GM12878 (cell line): ENCODE results near the gene ATRNL1. TPM values are rescaled to one million over a fixed set of nuclear protein-coding genes. Genes with fewer than 3 reads are reported as not detected.

Experiments
- ATAC-seq: fragments of 200-7000 bp; cut with Tn5 transposase; 3 replicates; pipeline ENCODE4 v1.9.1; 2020; ENCODE audit warnings: mild to moderate bottlenecking, moderate library complexity
- BruUV-seq: library from RNA; stranded (reverse); fragments of 400-500 nt; replicated peaks from 2 replicates; lab custom pipeline; 2021; lab: Mats Ljungman, UMichigan
- CTCF ChIA-PET: fragments of 300-600 bp; sonication (Branson Sonifier 250); formaldehyde crosslinking; extraction: SDS; loops from one replicate; lab custom pipeline; 2021; ENCODE audit warnings: inconsistent platforms; lab: Yijun Ruan, JAX
- POLR2A ChIA-PET: fragments of 350-600 bp; formaldehyde crosslinking; extraction: SDS; loops from one replicate; lab custom pipeline; 2021; ENCODE audit warnings: inconsistent platforms; lab: Charles Lee
- RAD21 ChIA-PET: fragments of 300-600 bp; sonication (Branson Sonifier 250); formaldehyde crosslinking; loops from one replicate; lab custom pipeline; 2023; ENCODE audit warnings: antibody characterized with exemption; ENCODE audit not compliant: unreplicated experiment; lab: Charles Lee
- SMC1A ChIA-PET: fragments of 300-600 bp; sonication (Branson Sonifier 250); formaldehyde crosslinking; loops from one replicate; lab custom pipeline; 2023; ENCODE audit not compliant: unreplicated experiment, uncharacterized antibody; lab: Charles Lee
- DNase-seq: peaks from one replicate; pipeline ENCODE4 v3.0.0-alpha.2; 2011; ENCODE audit warnings: low read depth, low spot score
- FAIRE-seq: peaks from 3 replicates; lab custom pipeline; 2011; peaks lifted over from hg19 to GRCh38; lab: Jason Lieb, UNC
- H2AFZ ChIP-seq: 2 replicates; pipeline ENCODE4 v1.6.0; 2011; ENCODE audit warnings: low read depth, low read length, control low read depth; ENCODE audit not compliant: control insufficient read depth
- H3K27ac ChIP-seq: 2 replicates; pipeline ENCODE4 v1.5.1; 2011; ENCODE audit warnings: control low read depth; ENCODE audit not compliant: control insufficient read depth, insufficient read depth
- H3K27me3 ChIP-seq, 2 experiments: replicated peaks in 1 of 2; 2 replicates each; pipeline versions ENCODE4 v1.6.0 to v1.6.1; 2011; ENCODE audit warnings: low read length in 1 of 2; ENCODE audit not compliant: control insufficient read depth in 2 of 2, insufficient read depth in 2 of 2
- H3K36me3 ChIP-seq, 2 experiments: 2 replicates each; pipeline ENCODE4 v1.5.1; 2011; ENCODE audit warnings: low read length in 1 of 2; ENCODE audit not compliant: control insufficient read depth in 2 of 2, insufficient read depth in 2 of 2
- H3K4me1 ChIP-seq: 2 replicates; pipeline ENCODE4 v1.6.1; 2011; ENCODE audit warnings: mild to moderate bottlenecking, low read length, moderate library complexity, mixed read lengths; ENCODE audit not compliant: control insufficient read depth, insufficient read depth
- H3K4me2 ChIP-seq: 2 replicates; pipeline ENCODE4 v1.6.0; 2011; ENCODE audit warnings: control low read depth; ENCODE audit not compliant: control insufficient read depth, insufficient read depth
- H3K4me3 ChIP-seq: fragments of 200-600 bp; sonication (generic); 2 replicates; pipeline ENCODE4 v1.5.1; 2016
- H3K79me2 ChIP-seq: 2 replicates; pipeline ENCODE4 v1.6.0; 2011; ENCODE audit warnings: low read length; ENCODE audit not compliant: control insufficient read depth, insufficient read depth
- H3K9ac ChIP-seq: 2 replicates; pipeline ENCODE4 v1.8.0; 2011; ENCODE audit warnings: low read length, control low read depth, mixed read lengths; ENCODE audit not compliant: control insufficient read depth, insufficient read depth
- H3K9me3 ChIP-seq: replicated peaks from 3 replicates; pipeline ENCODE4 v1.5.1; 2011; ENCODE audit warnings: mild to moderate bottlenecking, low read length; ENCODE audit not compliant: control insufficient read depth, insufficient read depth
- H4K20me1 ChIP-seq: 2 replicates; pipeline ENCODE4 v1.6.0; 2011; ENCODE audit not compliant: control insufficient read depth, insufficient read depth
- BHLHE40 ChIP-seq, 2 experiments: fragments of 450-650 bp in 1 of 2; IDR thresholded peaks; 2 replicates each; pipeline ENCODE4 v1.6.1; 2011 to 2017; ENCODE audit warnings: low read depth in 2 of 2, borderline replicate concordance in 1 of 2, improper control_type of control experiment in 1 of 2, low read length in 1 of 2, mild to moderate bottlenecking in 1 of 2
- HDAC6 ChIP-seq: fragments of 200-600 bp; sonication (generic); IDR thresholded peaks from one replicate; pipeline ENCODE4 v1.8.0; 2017; ENCODE audit warnings: antibody characterized with exemption; ENCODE audit not compliant: unreplicated experiment
- MEF2A ChIP-seq: IDR thresholded peaks from 2 replicates; pipeline ENCODE4 v1.6.1; 2011; ENCODE audit warnings: low read depth, mild to moderate bottlenecking, low read length, moderate library complexity; ENCODE audit not compliant: insufficient read depth
- NFXL1 ChIP-seq: fragments of 450-650 bp; IDR thresholded peaks from 2 replicates; pipeline ENCODE4 v1.6.1; 2017; ENCODE audit warnings: antibody characterized with exemption, mild to moderate bottlenecking, borderline replicate concordance
- RAD51 ChIP-seq: fragments of 450-650 bp; IDR thresholded peaks from 2 replicates; pipeline ENCODE4 v1.6.1; 2016; ENCODE audit warnings: moderate library complexity, mild to moderate bottlenecking, inconsistent platforms
- RELA ChIP-seq: fragments of 450-650 bp; IDR thresholded peaks from 2 replicates; pipeline ENCODE4 v1.8.0; 2014; ENCODE audit warnings: borderline replicate concordance; ENCODE audit not compliant: partially characterized antibody
- WGBS: methylation state at CpG from one replicate; pipeline ENCODE4 v1.1.6; 2016; ENCODE audit warnings: low lambda C conversion rate; ENCODE audit not compliant: insufficient replicate concordance, insufficient coverage; ENCODE audit errors: missing lambda C conversion rate; 5-methylcytosine and 5-hydroxymethylcytosine counted together
- in situ Hi-C: fragments of 300-500 bp; cut with MboI; formaldehyde crosslinking; loops from 9 replicates; pipeline ENCODE4 v1.14.3; 2018; ENCODE audit warnings: mixed read lengths
- intact Hi-C: fragments of 100-400 bp; cut with micrococcal nuclease; formaldehyde crosslinking; loops from one replicate; pipeline ENCODE4 v1.14.2; 2022; ENCODE audit not compliant: unreplicated experiment
- polyA plus RNA-seq, 11 experiments: library from polyadenylated mRNA; depleted of rRNA in 4 of 11; unstranded in 6 of 11; stranded (reverse) in 5 of 11; fragments of >200 nt; fragmentation: Nextera tagmentation in 4 of 11; fragmentation: Illumina TruSeq in 1 of 11; extraction: Ambion mirVana in 4 of 11; extraction: Trizol in 1 of 11; gene quantifications; 1 replicate in 1 of 11; 2 replicates in 10 of 11; pipeline versions ENCODE4 v1.2.1 to v1.2.3, GENCODE V29; 2011 to 2016; ENCODE audit warnings: inconsistent platforms in 2 of 11, missing spikeins in 2 of 11, low read depth in 1 of 11
- total RNA-seq, 4 experiments: library from RNA; depleted of rRNA in 3 of 4; stranded (reverse); fragments of >200 nt in 3 of 4; fragmentation: Illumina TruSeq in 1 of 4; extraction: Trizol in 1 of 4; gene quantifications; 2 replicates each; pipeline versions ENCODE4 v1.2.1 to v1.2.3, GENCODE V29; 2013 to 2021
- TF ChIP-seq, protein P1 (sequence below), 3 experiments: IDR thresholded peaks in 2 of 3; conservative IDR thresholded peaks in 1 of 3; 2 replicates each; pipeline ENCODE4 v1.5.1; 2011; ENCODE audit warnings: low read depth in 3 of 3, low read length in 3 of 3, mild to moderate bottlenecking in 3 of 3, control low read depth in 2 of 3, moderate library complexity in 2 of 3, inconsistent platforms in 1 of 3, mixed read lengths in 1 of 3; ENCODE audit not compliant: control insufficient read depth in 2 of 3, insufficient read depth in 1 of 3; ENCODE audit errors: extremely low read depth in 1 of 3

Gene ATRNL1
- total and polyA plus RNA-seq, 10 of the 15 experiments (the other 5 are each of a cell fraction or from before 2014, with no cell fraction given) = 0.03 to 1.4 (median 0.34) TPM

DNA sequence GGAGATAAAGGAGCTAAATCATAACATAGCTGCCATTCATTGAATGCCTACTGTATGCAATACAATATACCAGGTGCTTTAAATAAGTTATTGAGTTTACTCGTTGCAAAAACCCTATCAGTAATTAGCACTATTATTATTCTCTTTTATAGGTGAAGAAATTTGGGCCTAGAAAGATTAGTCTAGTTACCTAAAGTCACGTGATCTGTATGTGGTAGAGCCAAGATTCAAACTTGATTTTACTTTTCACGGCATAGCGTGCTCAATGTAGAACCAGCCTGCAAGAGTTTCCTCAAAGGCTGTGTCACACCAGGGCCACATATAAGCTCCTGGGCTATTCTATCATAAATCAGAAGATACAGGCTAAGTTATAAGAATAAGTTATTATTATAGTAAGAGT, 740.0 kb downstream of the ATRNL1 start:
- H3K27ac ChIP-seq = no peak overlapping the region
- BruUV-seq = no TSS peak
- DNase-seq = no peak
- no peaks in the 10 kb centered on the region for H3K36me3 ChIP-seq
- TF ChIP-seq RAD51 = peak; percentile 57; the same call in 1 of the 2 replicates
- no peak for TF ChIP-seq BHLHE40 (IDR thresholded peaks at IDR 0.05; ENCODE audit: borderline replicate concordance in 1 of 2, low read depth in 2 of 2, low read length in 1 of 2)
- TF ChIP-seq, protein P1, sequence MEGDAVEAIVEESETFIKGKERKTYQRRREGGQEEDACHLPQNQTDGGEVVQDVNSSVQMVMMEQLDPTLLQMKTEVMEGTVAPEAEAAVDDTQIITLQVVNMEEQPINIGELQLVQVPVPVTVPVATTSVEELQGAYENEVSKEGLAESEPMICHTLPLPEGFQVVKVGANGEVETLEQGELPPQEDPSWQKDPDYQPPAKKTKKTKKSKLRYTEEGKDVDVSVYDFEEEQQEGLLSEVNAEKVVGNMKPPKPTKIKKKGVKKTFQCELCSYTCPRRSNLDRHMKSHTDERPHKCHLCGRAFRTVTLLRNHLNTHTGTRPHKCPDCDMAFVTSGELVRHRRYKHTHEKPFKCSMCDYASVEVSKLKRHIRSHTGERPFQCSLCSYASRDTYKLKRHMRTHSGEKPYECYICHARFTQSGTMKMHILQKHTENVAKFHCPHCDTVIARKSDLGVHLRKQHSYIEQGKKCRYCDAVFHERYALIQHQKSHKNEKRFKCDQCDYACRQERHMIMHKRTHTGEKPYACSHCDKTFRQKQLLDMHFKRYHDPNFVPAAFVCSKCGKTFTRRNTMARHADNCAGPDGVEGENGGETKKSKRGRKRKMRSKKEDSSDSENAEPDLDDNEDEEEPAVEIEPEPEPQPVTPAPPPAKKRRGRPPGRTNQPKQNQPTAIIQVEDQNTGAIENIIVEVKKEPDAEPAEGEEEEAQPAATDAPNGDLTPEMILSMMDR (IDR thresholded peaks at IDR 0.05 in 2 of 3, conservative IDR thresholded peaks at IDR 0.05 in 1 of 3; ENCODE audit: control insufficient read depth in 2 of 3, extremely low read depth in 1 of 3, insufficient read depth in 1 of 3, low read depth in 3 of 3, low read length in 3 of 3) = no peak
- no peak for TF ChIP-seq MEF2A
- no peak for TF ChIP-seq RELA
- no peak for TF ChIP-seq HDAC6
- no peak for TF ChIP-seq NFXL1
- H3K4me2 ChIP-seq = no peak overlapping the region
- ChIA-PET POLR2A (no interaction called here), SMC1A (no interaction called here), RAD21 (no interaction called here), CTCF (no interaction called here)
- no peaks in the 10 kb centered on the region for H3K9me3 ChIP-seq
- no peaks in the 10 kb centered on the region; a peak in 1 of 4 replicates for H3K27me3 ChIP-seq
- in situ Hi-C loops = no loop called here
- FAIRE-seq = no peak
- no peaks in the 10 kb centered on the region for H3K79me2 ChIP-seq
- H3K4me1 ChIP-seq = no peaks in the 10 kb centered on the region
- intact Hi-C loops = no loop called here
- no peak overlapping the region for H2AFZ ChIP-seq
- WGBS = 23% methylated on average over 4 of the region's 4 CpGs
- no peak overlapping the region for H3K4me3 ChIP-seq
- H3K9ac ChIP-seq = no peak overlapping the region
- no peak for ATAC-seq
- H4K20me1 ChIP-seq = no peaks in the 10 kb centered on the region
